Body of pancreas (tissue), 4 donors: ENCODE measurements around the gene SART3. TPM values are rescaled to one million over a fixed set of nuclear protein-coding genes. Genes with fewer than 3 reads are reported as not detected.
A peak's percentile ranks its signal among the peaks of the same experiment; 100 is the strongest.

ENCODE experiments used
- ATAC-seq: fragments of 150-250 bp; one replicate; pipeline ENCODE4 v1.9.1; 2016
- DNase-seq, 4 donors: peaks; one replicate each; pipeline ENCODE4 v3.0.0-alpha.2; 2019
- H3K27ac ChIP-seq, 4 donors: fragments of 200-600 bp; sonication (generic); 1 replicate in 3 of 4; 2 replicates in 1 of 4; pipeline versions ENCODE4 v1.5.1 to v1.6.1; 2016 to 2019; ENCODE audit warnings: mild to moderate bottlenecking in 1 of 4, mixed read lengths in 1 of 4, moderate library complexity in 1 of 4
- H3K27me3 ChIP-seq, 2 donors: fragments of 200-600 bp; sonication (generic); one replicate each; pipeline ENCODE4 v1.6.0; 2016; ENCODE audit warnings: mild to moderate bottlenecking in 1 of 2
- H3K36me3 ChIP-seq, 2 donors: fragments of 200-600 bp; sonication (generic); replicated peaks in 1 of 2; 2 replicates each; pipeline ENCODE4 v1.5.1; 2016; ENCODE audit warnings: low read depth in 2 of 2; ENCODE audit not compliant: insufficient read depth in 1 of 2
- H3K4me1 ChIP-seq: fragments of 200-600 bp; sonication (generic); one replicate; pipeline ENCODE4 v1.6.0; 2016
- H3K4me3 ChIP-seq, 2 donors: fragments of 200-600 bp; sonication (generic); 1 replicate in 1 of 2; 2 replicates in 1 of 2; pipeline ENCODE4 v1.5.1; 2016 to 2019
- H3K9me3 ChIP-seq, 3 donors: fragments of 200-600 bp; sonication (generic); 1 replicate in 2 of 3; 2 replicates in 1 of 3; pipeline ENCODE4 v1.5.1; 2016
- CTCF ChIP-seq, 7 experiments: fragments of 450-650 bp in 4 of 7; fragments of 200-600 bp in 3 of 7; sonication (generic) in 3 of 7; IDR thresholded peaks; one replicate each; pipeline ENCODE4 v1.5.1; 2016 to 2019; ENCODE audit warnings: antibody characterized with exemption in 7 of 7
- POLR2A ChIP-seq, 3 donors: fragments of 450-650 bp; IDR thresholded peaks; one replicate each; pipeline ENCODE4 v1.6.1; 2016; ENCODE audit warnings: antibody characterized with exemption in 3 of 3, mild to moderate bottlenecking in 2 of 3
- WGBS, 2 donors: methylation state at CpG; one replicate each; pipeline ENCODE4 v1.1.5; 2017; 5-methylcytosine and 5-hydroxymethylcytosine counted together
- intact Hi-C: fragments of 100-400 bp; cut with DNase I; formaldehyde crosslinking; loops from one replicate; pipeline ENCODE4 v1.15.1; 2023
- total RNA-seq, 2 donors: library from RNA; depleted of rRNA; stranded (reverse); fragments of >200 nt; gene quantifications; one replicate each; pipeline ENCODE4 v1.1.0, GENCODE V29; 2016

SART3 gene
- total RNA-seq, 2 donors from 2014 or later = 20.2 to 38.6 TPM

GRCh38 chr12:108564724-108565123 is 3.8 kb upstream of the SART3 start:
- H3K36me3 ChIP-seq = peaks cover 0 to 7% of the 10 kb centered on the region in 2 donors
- ATAC-seq = no peak
- H3K4me3 ChIP-seq = no peak overlapping the region
- intact Hi-C loops = no loop called here
- H3K27ac ChIP-seq = no peak overlapping the region
- H3K27me3 ChIP-seq = no peaks in the 10 kb centered on the region
- no peak for TF ChIP-seq CTCF (IDR thresholded peaks at IDR 0.05)
- TF ChIP-seq POLR2A (IDR thresholded peaks at IDR 0.05) = no peak
- no peaks in the 10 kb centered on the region for H3K9me3 ChIP-seq
- DNase-seq = no peak
- H3K4me1 ChIP-seq = peaks cover 45% of the 10 kb centered on the region

GRCh38 chr12:108563804-108564151 is 2.8 kb upstream of the SART3 start:
- no peak for ATAC-seq
- Histone ChIP-seq H3K27me3 (no peaks in the 10 kb centered on the region), H3K9me3 (no peaks in the 10 kb centered on the region), H3K4me1 (peaks cover 53% of the 10 kb centered on the region), H3K4me3 (no peak overlapping the region), H3K36me3 (peaks cover 0 to 4% of the 10 kb centered on the region in 2 donors), H3K27ac (peak overlapping the region in 1 of 4 donors; percentile 93)
- 4 to 5% methylated on average over 1 of the region's 1 CpG for WGBS, 2 donors
- DNase-seq = no peak
- intact Hi-C loops = no loop called here
- no peak for TF ChIP-seq CTCF (IDR thresholded peaks at IDR 0.05)
- TF ChIP-seq POLR2A (IDR thresholded peaks at IDR 0.05) = no peak

- DNase-seq (peak; percentile 73 to 87 (median 80)), ATAC-seq (peak; percentile 18)
- WGBS, 2 donors = 0 to 1% methylated on average over 10 to 14 of the region's 14 CpGs
- intact Hi-C loops = no loop called here
- peaks cover 55% of the 10 kb centered on the region for H3K4me1 ChIP-seq
- H3K4me3 ChIP-seq = peak overlapping the region; percentile 55 to 85
- peak overlapping the region; percentile 70 to 93 (median 88) for H3K27ac ChIP-seq
- H3K36me3 ChIP-seq = peaks cover 0 to 4% of the 10 kb centered on the region in 2 donors
- TF ChIP-seq POLR2A (IDR thresholded peaks at IDR 0.05) = peak in 1 of 3 donors; percentile 32
- peak; percentile 52 to 86 (median 81) for TF ChIP-seq CTCF (IDR thresholded peaks at IDR 0.05)
- no peaks in the 10 kb centered on the region for H3K9me3 ChIP-seq
- H3K27me3 ChIP-seq = no peaks in the 10 kb centered on the region
Observed at GRCh38 chr12:108563136-108563803, 2.3 kb upstream of the SART3 start.

- ATAC-seq (peak; percentile 88), DNase-seq (peak; percentile 96 to 98 (median 98))
- WGBS, 2 donors = 0% methylated on average over 16 to 63 of the region's 72 CpGs
- Histone ChIP-seq H3K4me1 (peaks cover 56% of the 10 kb centered on the region), H3K27me3 (no peaks in the 10 kb centered on the region), H3K9me3 (no peaks in the 10 kb centered on the region), H3K36me3 (peaks cover 0 to 4% of the 10 kb centered on the region in 2 donors), H3K27ac (peak within 1 kb of the TSS; percentile 83 to 93 (median 88)), H3K4me3 (peak within 1 kb of the TSS; percentile 55 to 85)
- TF ChIP-seq CTCF (IDR thresholded peaks at IDR 0.05) (no peak), POLR2A (IDR thresholded peaks at IDR 0.05) (peak; percentile 84 to 95 (median 94))
- intact Hi-C loops = no loop called here
Observed at GRCh38 chr12:108562348-108563135, 1.6 kb upstream of the SART3 start, which contains the start of gene ISCU. Gene ISCU, plus strand, starts transcription at chr12:108562596. Its CDS starts 27 bp downstream, at chr12:108562623.
